ENCODE results near the gene OR2F2.

The OR2F2 gene

DNA sequence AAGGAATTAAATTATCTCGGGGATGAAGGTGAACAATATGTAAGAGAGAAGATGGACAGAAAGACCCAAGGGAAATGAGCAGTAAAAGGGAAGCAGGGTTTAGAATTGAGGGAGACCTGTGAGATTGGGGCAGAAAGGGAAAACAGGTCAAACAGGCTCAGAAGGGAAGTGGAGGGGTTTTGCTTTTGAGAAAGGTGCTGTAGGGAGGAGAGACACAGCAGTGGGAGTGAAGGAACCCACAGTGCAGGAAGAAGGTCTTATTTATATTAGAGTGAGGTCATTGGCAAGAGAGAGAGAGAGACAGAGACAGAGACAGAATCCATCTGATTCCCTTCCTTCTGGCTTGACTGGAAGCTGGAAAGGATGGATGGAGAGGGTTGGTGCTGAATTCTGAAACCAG is 29.5 kb upstream of the OR2F2 start:
- TF ChIP-seq GATA2 (IDR thresholded peaks at IDR 0.05; ENCODE audit: low read depth, low read length) (no peak), GATA3 (IDR thresholded peaks at IDR 0.05; ENCODE audit: low read depth, low read length) (no peak)

DNA sequence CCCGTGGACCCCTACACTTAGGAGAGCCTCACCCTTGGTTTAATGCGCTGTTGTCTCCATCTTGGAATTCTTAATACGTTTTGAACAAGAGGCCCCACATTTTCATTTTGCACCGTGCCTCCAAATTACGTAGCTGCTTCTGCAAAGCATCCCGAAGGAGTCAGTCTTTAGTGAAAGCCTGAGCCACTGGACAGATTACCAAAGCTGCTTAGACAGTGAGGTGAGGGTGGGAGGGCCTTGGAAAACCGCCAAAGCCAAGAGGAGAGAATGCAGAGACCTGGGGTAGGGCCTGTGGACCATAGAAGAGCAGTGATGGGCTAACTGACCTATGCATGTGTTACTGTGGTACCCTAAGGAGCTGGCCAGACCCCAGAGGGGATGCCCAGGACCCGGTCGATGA is 28.9 kb upstream of the OR2F2 start:
- TF ChIP-seq GATA3 (IDR thresholded peaks at IDR 0.05; ENCODE audit: low read depth, low read length) (no peak), GATA2 (IDR thresholded peaks at IDR 0.05; ENCODE audit: low read depth, low read length) (no peak)

DNA sequence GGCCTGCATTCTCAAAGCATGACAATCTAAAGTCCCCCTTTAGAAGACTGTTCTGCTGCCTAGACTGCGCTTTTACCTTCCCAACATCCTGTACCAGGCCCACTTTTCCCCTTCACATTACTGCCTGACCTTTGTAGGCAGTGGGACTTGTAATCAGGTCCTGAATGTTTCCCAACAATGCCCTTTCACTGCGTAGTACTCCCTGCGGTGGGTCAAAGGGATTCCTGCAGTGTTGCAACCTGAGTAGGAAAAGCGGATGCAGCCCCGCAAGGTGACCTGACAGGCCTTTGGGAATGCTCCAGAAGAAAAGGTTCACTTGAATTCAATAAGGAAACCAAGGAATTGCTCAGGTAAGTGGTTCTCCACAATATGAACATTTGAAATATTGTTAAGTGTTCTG is 28.1 kb upstream of the OR2F2 start:
- no peak for TF ChIP-seq GATA2 (IDR thresholded peaks at IDR 0.05; ENCODE audit: low read depth, low read length)
- no peak for TF ChIP-seq GATA3 (IDR thresholded peaks at IDR 0.05; ENCODE audit: low read depth, low read length)

DNA sequence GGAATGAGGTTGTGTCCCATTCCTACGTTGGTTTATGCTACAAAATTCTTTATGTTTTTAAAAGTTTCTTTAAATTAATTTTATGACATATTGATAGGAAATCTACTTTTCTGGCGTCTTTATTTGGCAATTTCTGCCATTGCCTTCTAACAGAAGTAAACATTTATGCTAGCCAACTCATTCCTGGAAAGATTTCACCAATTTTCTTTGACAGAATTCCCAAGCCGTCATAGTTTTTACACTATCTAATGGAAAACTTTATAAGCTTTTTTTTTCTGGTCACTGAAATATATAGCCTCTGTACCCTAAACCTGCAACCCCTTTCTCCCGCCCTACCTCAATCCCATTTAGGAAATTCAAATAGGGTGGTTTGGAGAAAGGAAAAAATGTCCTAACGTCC is 26.9 kb upstream of the OR2F2 start:
- TF ChIP-seq GATA2 (IDR thresholded peaks at IDR 0.05; ENCODE audit: low read depth, low read length): no peak
- no peak for TF ChIP-seq GATA3 (IDR thresholded peaks at IDR 0.05; ENCODE audit: low read depth, low read length)

DNA sequence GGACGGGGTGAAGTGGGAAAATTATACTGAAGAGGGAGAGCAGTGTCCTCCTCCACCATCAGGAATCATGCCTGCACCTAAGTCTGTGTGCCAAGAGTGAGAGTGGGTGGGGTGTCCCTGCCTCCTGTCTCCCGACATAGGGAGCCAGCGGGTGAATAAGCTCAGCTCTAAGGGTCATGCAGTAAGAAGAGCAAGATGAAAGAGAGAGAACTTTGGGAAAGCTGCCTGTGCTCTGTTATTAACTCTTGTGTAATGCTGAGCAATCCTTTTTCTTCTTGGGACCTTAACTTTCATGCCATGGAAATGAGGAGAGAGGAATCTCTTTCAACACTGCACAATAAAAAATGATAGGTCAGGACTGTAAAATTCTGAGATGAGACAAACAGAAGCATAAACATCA is 25.2 kb upstream of the OR2F2 start:
- TF ChIP-seq GATA2 (IDR thresholded peaks at IDR 0.05; ENCODE audit: low read depth, low read length): no peak
- no peak for TF ChIP-seq GATA3 (IDR thresholded peaks at IDR 0.05; ENCODE audit: low read depth, low read length)

DNA sequence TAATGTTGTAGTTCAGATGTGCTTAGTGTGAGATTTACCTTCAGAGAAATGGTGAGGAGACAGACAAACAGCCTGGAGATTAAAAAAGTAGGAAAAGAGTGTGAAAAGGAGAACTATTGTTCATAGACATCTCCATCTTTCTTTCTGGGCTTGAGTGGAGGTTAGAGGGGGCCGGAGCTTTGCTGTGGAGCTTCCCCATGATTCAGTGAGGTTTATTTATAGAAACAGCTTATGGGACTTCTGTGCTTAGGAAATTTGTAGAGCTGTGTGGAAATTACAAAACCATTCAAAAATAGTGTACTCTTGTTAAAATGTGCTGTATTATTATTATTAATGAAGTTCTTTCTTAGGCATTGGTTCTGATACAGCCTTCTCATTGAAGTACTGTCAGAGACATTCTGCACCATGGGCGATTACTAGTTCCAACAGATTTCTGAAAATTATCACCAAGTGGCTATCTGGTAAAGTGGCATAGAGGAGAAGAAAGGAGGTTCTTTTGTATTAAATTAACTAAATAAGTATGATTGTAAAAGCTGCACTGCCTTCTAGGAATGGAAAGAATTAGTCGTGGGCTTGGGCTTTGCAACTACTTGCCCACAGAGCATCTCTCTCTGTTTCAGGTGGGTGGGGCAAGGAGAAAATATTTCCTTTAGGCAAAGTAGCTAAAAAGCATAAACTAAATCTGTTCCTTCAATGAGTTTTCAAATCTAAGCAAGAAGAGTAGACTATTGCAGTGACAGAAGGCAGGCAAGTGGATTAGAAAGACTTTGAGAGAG is 24.4 kb upstream of the OR2F2 start:
- TF ChIP-seq GATA2 (IDR thresholded peaks at IDR 0.05; ENCODE audit: low read depth, low read length) (no peak), GATA3 (IDR thresholded peaks at IDR 0.05; ENCODE audit: low read depth, low read length) (no peak)

DNA sequence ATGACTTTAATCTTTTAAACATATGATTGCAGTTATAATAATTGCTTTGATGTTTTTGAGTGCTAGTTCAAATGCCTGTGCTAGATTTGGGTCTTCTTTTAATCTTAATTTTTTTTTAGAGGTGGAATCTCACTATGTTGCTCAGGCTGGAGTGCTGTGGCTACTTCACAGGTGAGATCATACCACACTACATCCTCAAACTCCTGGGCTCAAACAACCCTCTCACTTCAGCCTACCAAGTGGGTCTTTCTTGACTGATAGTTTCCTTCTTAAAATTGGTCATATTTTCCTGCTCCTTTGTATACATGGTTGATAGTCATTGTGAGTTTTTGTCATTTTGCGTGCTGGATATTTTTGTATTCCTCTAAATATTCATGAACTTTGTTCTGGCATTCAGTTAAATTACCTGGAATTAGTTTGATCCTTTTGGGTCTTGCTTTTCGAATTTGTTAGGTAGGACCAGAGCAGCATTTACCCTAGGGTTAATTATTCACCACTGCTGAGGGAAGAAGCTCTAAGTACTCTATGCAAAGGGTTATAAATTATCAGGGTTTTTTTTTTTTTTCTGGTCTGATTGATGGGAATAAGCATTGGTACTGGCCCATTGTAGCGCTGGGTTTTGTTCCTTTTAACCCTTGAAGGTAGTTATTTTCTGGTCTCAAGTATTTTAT is 21.0 kb upstream of the OR2F2 start:
- TF ChIP-seq GATA2 (IDR thresholded peaks at IDR 0.05; ENCODE audit: low read depth, low read length): no peak
- no peak for TF ChIP-seq GATA3 (IDR thresholded peaks at IDR 0.05; ENCODE audit: low read depth, low read length)

DNA sequence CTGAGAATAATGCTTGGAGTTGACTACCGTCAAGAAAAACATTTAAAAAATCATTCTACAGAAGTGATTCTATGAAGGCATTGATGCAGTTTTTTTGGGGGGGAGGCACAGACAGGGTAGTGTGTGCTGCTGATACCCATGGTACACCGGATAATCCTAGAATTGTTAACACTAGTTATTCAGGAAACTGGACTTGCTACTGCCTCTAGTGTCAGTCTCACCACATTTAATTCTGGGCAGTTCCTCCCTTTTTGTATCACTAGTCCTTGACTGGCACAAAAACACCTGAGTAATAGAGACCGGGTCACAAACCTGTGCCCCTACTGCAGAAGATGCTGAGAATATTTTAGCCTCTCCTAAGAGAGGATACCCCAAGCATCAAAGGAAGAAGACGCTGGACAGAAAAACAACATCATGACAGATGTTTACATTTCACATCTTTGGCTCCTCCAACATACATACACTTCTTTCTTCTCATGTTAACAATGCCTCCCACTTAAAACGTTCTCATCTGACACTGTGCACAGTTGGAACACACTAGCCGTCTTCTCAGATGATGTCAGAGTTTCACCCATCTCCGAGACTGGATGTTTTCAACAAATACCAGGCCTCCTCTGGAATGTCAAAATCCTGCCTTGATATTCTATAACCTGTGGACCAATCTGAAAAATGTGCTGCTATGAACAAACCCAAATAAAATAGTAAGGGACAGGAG is 19.9 kb upstream of the OR2F2 start:
- TF ChIP-seq GATA2 (IDR thresholded peaks at IDR 0.05; ENCODE audit: low read depth, low read length) (no peak), GATA3 (IDR thresholded peaks at IDR 0.05; ENCODE audit: low read depth, low read length) (no peak)

DNA sequence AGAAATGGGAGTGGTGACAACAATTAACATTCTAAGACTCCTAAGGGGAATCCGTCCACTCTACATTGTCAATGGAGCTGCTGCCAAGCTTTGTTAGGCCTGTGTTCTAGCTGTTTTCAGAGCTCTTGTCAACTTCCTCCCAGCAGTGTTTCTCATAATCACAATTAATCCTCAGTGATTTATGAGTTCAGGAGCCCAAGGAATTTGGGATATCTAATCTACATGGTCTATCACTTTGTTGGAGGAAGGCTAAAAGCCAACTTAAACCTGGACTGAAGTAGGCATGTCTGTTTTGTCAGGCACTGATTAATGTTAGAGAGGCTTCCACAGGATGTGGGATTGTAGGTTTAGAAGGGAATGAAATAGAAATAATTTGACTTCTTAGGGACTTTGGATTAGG is 10.2 kb upstream of the OR2F2 start:
- TF ChIP-seq GATA3 (IDR thresholded peaks at IDR 0.05; ENCODE audit: low read depth, low read length) (no peak), GATA2 (IDR thresholded peaks at IDR 0.05; ENCODE audit: low read depth, low read length) (no peak)

DNA sequence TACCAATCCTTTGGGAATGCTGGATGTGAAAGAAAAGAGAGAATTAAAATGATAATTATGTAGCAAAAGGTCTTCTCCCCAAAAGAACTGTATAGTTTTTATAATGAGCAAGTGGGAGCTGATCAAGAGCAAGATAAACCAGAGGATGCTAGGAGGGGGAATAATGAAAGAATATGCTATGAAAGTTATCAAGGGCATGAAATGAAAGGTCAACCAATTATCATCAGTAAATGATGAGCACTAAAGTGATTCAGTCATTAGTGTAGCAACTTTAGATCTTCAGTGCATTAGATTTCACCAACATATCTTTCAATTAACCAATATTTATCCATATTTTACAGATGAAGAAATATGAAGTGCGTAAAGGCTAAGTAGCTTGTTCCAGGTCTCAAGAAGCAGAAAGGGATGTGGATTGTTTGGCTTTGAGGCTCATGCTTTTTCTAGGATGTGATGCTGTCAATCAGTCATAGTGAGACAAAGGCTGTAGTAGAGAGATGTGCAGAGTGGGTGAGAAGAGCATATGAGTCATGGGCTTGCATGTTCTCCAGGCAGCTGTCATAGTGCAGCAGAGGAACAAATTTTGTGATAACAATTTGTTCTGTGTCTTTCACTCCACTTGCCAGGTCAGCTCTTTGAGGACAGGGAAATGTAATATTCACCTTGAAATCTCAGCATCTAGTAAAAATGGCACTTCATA is 5.7 kb upstream of the OR2F2 start:
- TF ChIP-seq GATA2 (IDR thresholded peaks at IDR 0.05; ENCODE audit: low read depth, low read length) (no peak), GATA3 (IDR thresholded peaks at IDR 0.05; ENCODE audit: low read depth, low read length) (no peak)

DNA sequence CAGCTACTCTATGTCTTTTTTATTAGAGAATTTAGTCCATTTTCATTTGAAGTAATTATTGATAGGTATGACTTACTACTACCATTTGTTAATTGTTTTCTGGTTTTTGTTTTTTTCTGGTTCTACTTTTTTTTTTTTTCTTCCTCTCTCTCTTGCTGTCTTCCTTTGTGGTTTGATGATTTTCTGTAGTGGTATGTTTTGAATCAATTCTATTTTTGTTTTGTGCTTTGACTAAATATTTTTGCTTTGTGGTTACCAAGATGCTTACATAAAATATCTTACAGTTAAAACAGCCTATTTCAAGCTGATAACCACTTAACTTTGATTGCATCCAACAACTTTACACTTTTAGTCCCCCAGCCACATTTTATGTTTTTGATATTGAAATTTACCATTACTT is 3.3 kb upstream of the OR2F2 start:
- TF ChIP-seq GATA2 (IDR thresholded peaks at IDR 0.05; ENCODE audit: low read depth, low read length) (no peak), GATA3 (IDR thresholded peaks at IDR 0.05; ENCODE audit: low read depth, low read length) (no peak)

DNA sequence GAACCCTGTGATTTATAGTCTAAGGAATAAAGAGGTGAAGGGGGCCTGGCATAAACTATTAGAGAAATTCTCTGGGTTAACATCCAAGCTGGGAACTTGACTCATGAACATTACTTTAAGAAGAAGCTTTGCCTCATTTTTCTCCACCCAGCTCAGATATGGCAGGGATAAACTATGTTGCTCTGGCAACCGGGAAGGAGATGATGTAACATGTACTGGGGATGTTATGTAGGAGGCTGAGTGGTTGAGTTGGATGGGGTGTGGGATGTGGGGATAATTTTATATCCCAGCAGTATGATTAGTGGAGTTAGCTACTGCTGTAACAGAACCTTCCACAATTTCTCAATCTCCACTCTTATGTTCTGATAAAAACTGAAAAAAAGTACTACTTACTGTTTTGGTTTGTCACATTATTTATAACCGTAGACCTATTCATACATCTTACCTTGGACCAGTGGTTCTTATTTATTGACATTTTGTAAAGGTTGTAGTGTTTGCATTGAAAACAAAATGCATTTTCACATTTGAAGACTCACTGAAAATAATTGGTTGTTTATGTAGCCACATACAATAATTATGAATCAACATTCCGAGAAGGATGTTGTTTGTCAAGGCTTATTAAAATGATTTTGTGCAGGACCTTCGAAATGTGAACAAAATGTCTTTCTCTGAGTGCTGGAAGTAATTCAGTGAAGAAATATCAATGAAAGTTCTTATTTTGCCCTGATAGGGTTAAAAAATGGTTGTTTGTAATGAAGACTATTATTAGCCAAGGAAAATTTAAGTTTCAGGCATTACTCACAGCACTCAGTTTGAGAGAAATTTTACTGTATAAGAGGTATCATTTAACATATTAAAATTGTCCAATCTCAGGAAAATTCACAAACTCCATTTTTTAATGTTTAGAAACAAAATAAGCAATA is 1.3 kb downstream of the OR2F2 start:
- TF ChIP-seq GATA2 (IDR thresholded peaks at IDR 0.05; ENCODE audit: low read depth, low read length): no peak
- TF ChIP-seq GATA3 (IDR thresholded peaks at IDR 0.05; ENCODE audit: low read depth, low read length): no peak
